Immature natural killer cell (primary cell): ENCODE measurements around the gene DTNB. TPM values are rescaled to one million over a fixed set of nuclear protein-coding genes. Genes with fewer than 3 reads are reported as not detected.

Source experiments
- DNase-seq, 3 donors: peaks; one replicate each; pipeline ENCODE4 v3.0.0; 2022; ENCODE audit warnings: mixed read lengths in 1 of 3
- H3K27ac Mint-ChIP-seq, 6 donors: one replicate each; pipeline ENCODE4 v1.8.0; 2020; ENCODE audit warnings: mixed read lengths in 6 of 6, mild to moderate bottlenecking in 5 of 6, inconsistent platforms in 4 of 6, moderate library complexity in 3 of 6
- H3K27me3 Mint-ChIP-seq, 3 donors: one replicate each; pipeline ENCODE4 v1.8.0; 2020 to 2021; ENCODE audit warnings: low read depth in 3 of 3, mild to moderate bottlenecking in 3 of 3, mixed read lengths in 3 of 3, moderate library complexity in 3 of 3, inconsistent platforms in 1 of 3
- H3K36me3 Mint-ChIP-seq, 3 donors: one replicate each; pipeline ENCODE4 v1.8.0; 2020; ENCODE audit warnings: mixed read lengths in 3 of 3, inconsistent platforms in 2 of 3, mild to moderate bottlenecking in 2 of 3
- H3K4me1 Mint-ChIP-seq, 2 donors: one replicate each; pipeline ENCODE4 v1.8.0; 2020; ENCODE audit warnings: inconsistent platforms in 2 of 2, mild to moderate bottlenecking in 2 of 2, mixed read lengths in 2 of 2, moderate library complexity in 1 of 2
- H3K4me3 Mint-ChIP-seq, 5 donors: one replicate each; pipeline ENCODE4 v1.8.0; 2020; ENCODE audit warnings: mild to moderate bottlenecking in 5 of 5, mixed read lengths in 5 of 5, inconsistent platforms in 3 of 5, moderate library complexity in 3 of 5
- H3K9me3 Mint-ChIP-seq, 6 donors: one replicate each; pipeline ENCODE4 v1.8.0; 2020; ENCODE audit warnings: mild to moderate bottlenecking in 6 of 6, mixed read lengths in 6 of 6, inconsistent platforms in 4 of 6, moderate library complexity in 3 of 6
- polyA plus RNA-seq, 3 donors: library from polyadenylated mRNA; unstranded; fragments of 300-500 nt; fragmentation: Illumina TruSeq; gene quantifications; one replicate each; pipeline ENCODE4 v1.2.3, GENCODE V29; 2021

The DTNB gene
- polyA plus RNA-seq, 3 donors from 2014 or later = 9.1 to 15.7 (median 11.1) TPM

- H3K27me3 Mint-ChIP-seq = peaks cover 0 to 2% (median 0%) of the 10 kb centered on the region in 3 donors
- peaks cover 14 to 36% (median 27%) of the 10 kb centered on the region in 3 donors for H3K36me3 Mint-ChIP-seq
- no peak overlapping the region for H3K4me3 Mint-ChIP-seq
- peak overlapping the region in 1 of 6 donors; percentile 40 for H3K27ac Mint-ChIP-seq
- no peak for DNase-seq
- H3K4me1 Mint-ChIP-seq = no peaks in the 10 kb centered on the region
- H3K9me3 Mint-ChIP-seq = no peaks in the 10 kb centered on the region
Measured at GRCh38 chr2:25446122-25446521, 227.3 kb downstream of the DTNB start.

- no peak for DNase-seq
- no peaks in the 10 kb centered on the region for H3K9me3 Mint-ChIP-seq
- no peak overlapping the region for H3K4me3 Mint-ChIP-seq
- no peak overlapping the region for H3K27ac Mint-ChIP-seq
- H3K36me3 Mint-ChIP-seq = peaks cover 10 to 37% (median 23%) of the 10 kb centered on the region in 3 donors
- peaks cover 0 to 2% (median 0%) of the 10 kb centered on the region in 3 donors for H3K27me3 Mint-ChIP-seq
- no peaks in the 10 kb centered on the region for H3K4me1 Mint-ChIP-seq
Measured at GRCh38 chr2:25445464-25445863, 227.9 kb downstream of the DTNB start.

GRCh38 chr2:25444608-25445270 lies 228.6 kb downstream of the DTNB start:
- H3K4me1 Mint-ChIP-seq = no peaks in the 10 kb centered on the region
- peaks cover 10 to 31% (median 20%) of the 10 kb centered on the region in 3 donors for H3K36me3 Mint-ChIP-seq
- H3K4me3 Mint-ChIP-seq = no peak overlapping the region
- H3K27me3 Mint-ChIP-seq = peaks cover 0 to 2% (median 0%) of the 10 kb centered on the region in 3 donors
- H3K27ac Mint-ChIP-seq = no peak overlapping the region
- no peaks in the 10 kb centered on the region for H3K9me3 Mint-ChIP-seq
- DNase-seq = no peak

GRCh38 chr2:25443766-25444165 lies 229.6 kb downstream of the DTNB start:
- Mint-ChIP-seq H3K9me3 (no peaks in the 10 kb centered on the region), H3K4me3 (no peak overlapping the region), H3K27ac (no peak overlapping the region), H3K4me1 (no peaks in the 10 kb centered on the region), H3K27me3 (peaks cover 0 to 2% (median 0%) of the 10 kb centered on the region in 3 donors), H3K36me3 (peaks cover 7 to 26% (median 15%) of the 10 kb centered on the region in 3 donors)
- DNase-seq = no peak

GRCh38 chr2:25441353-25441752 lies 232.0 kb downstream of the DTNB start:
- H3K27me3 Mint-ChIP-seq = peaks cover 0 to 1% (median 0%) of the 10 kb centered on the region in 3 donors
- no peaks in the 10 kb centered on the region for H3K4me1 Mint-ChIP-seq
- no peaks in the 10 kb centered on the region for H3K9me3 Mint-ChIP-seq
- H3K36me3 Mint-ChIP-seq = peaks cover 0 to 28% (median 3%) of the 10 kb centered on the region in 3 donors
- H3K27ac Mint-ChIP-seq = no peak overlapping the region
- H3K4me3 Mint-ChIP-seq = no peak overlapping the region
- DNase-seq = no peak

- DNase-seq = no peak
- Mint-ChIP-seq H3K9me3 (no peaks in the 10 kb centered on the region), H3K27me3 (peaks cover 0 to 1% (median 0%) of the 10 kb centered on the region in 3 donors), H3K36me3 (peaks cover 0 to 28% (median 11%) of the 10 kb centered on the region in 3 donors), H3K4me1 (no peaks in the 10 kb centered on the region), H3K27ac (no peak overlapping the region), H3K4me3 (no peak overlapping the region)
Measured at GRCh38 chr2:25438793-25439192, 234.6 kb downstream of the DTNB start.

- Mint-ChIP-seq H3K4me1 (no peaks in the 10 kb centered on the region), H3K36me3 (peaks cover 0 to 34% (median 12%) of the 10 kb centered on the region in 3 donors), H3K27ac (no peak overlapping the region), H3K9me3 (no peaks in the 10 kb centered on the region), H3K4me3 (no peak overlapping the region), H3K27me3 (peaks cover 0 to 1% (median 0%) of the 10 kb centered on the region in 3 donors)
- DNase-seq = no peak
Measured at GRCh38 chr2:25437881-25438662, 235.3 kb downstream of the DTNB start.

- Mint-ChIP-seq H3K27me3 (peaks cover 0 to 3% (median 0%) of the 10 kb centered on the region in 3 donors), H3K36me3 (peaks cover 0 to 38% (median 12%) of the 10 kb centered on the region in 3 donors), H3K4me3 (no peak overlapping the region), H3K4me1 (peaks cover 12 to 13% of the 10 kb centered on the region in 2 donors), H3K27ac (no peak overlapping the region), H3K9me3 (no peaks in the 10 kb centered on the region)
- DNase-seq = no peak
Measured at GRCh38 chr2:25435421-25435820, 238.0 kb downstream of the DTNB start.

- peaks cover 12 to 13% of the 10 kb centered on the region in 2 donors for H3K4me1 Mint-ChIP-seq
- H3K27ac Mint-ChIP-seq = peak overlapping the region in 1 of 6 donors; percentile 3
- peaks cover 6 to 38% (median 19%) of the 10 kb centered on the region in 3 donors for H3K36me3 Mint-ChIP-seq
- H3K4me3 Mint-ChIP-seq = no peak overlapping the region
- H3K27me3 Mint-ChIP-seq = peaks cover 0 to 2% (median 0%) of the 10 kb centered on the region in 3 donors
- no peaks in the 10 kb centered on the region for H3K9me3 Mint-ChIP-seq
- DNase-seq = no peak
Measured at GRCh38 chr2:25431604-25432003, 241.8 kb downstream of the DTNB start.

GRCh38 chr2:25430556-25430955 lies 242.8 kb downstream of the DTNB start:
- Mint-ChIP-seq H3K4me3 (no peak overlapping the region), H3K36me3 (peaks cover 9 to 38% (median 23%) of the 10 kb centered on the region in 3 donors), H3K9me3 (no peaks in the 10 kb centered on the region), H3K27me3 (peaks cover 0 to 2% (median 0%) of the 10 kb centered on the region in 3 donors), H3K27ac (no peak overlapping the region), H3K4me1 (peaks cover 12 to 13% of the 10 kb centered on the region in 2 donors)
- DNase-seq = no peak

GRCh38 chr2:25426326-25426725 lies 247.1 kb downstream of the DTNB start:
- H3K9me3 Mint-ChIP-seq = no peaks in the 10 kb centered on the region
- H3K27me3 Mint-ChIP-seq = peaks cover 0 to under 1% (median 0%) of the 10 kb centered on the region in 3 donors
- DNase-seq = no peak
- no peak overlapping the region for H3K27ac Mint-ChIP-seq
- H3K4me1 Mint-ChIP-seq = peaks cover under 1 to 2% of the 10 kb centered on the region in 2 donors
- H3K36me3 Mint-ChIP-seq = peaks cover 9 to 18% (median 11%) of the 10 kb centered on the region in 3 donors
- H3K4me3 Mint-ChIP-seq = no peak overlapping the region

GRCh38 chr2:25424426-25425028 lies 248.8 kb downstream of the DTNB start:
- peak overlapping the region in 1 of 6 donors; percentile 18 for H3K27ac Mint-ChIP-seq
- no peaks in the 10 kb centered on the region for H3K4me1 Mint-ChIP-seq
- no peaks in the 10 kb centered on the region for H3K9me3 Mint-ChIP-seq
- DNase-seq = no peak
- no peaks in the 10 kb centered on the region for H3K27me3 Mint-ChIP-seq
- peaks cover 10 to 16% (median 11%) of the 10 kb centered on the region in 3 donors for H3K36me3 Mint-ChIP-seq
- H3K4me3 Mint-ChIP-seq = no peak overlapping the region

GRCh38 chr2:25421820-25422411 lies 251.5 kb downstream of the DTNB start:
- Mint-ChIP-seq H3K4me3 (no peak overlapping the region), H3K4me1 (peaks cover 0 to 2% of the 10 kb centered on the region in 2 donors), H3K27ac (peak overlapping the region in 1 of 6 donors; percentile 22), H3K9me3 (no peaks in the 10 kb centered on the region), H3K27me3 (no peaks in the 10 kb centered on the region), H3K36me3 (peaks cover 21 to 22% (median 21%) of the 10 kb centered on the region in 3 donors)
- DNase-seq = no peak
